ENCODE measurements around the gene RASL11A.
"Not testable (repeated sequence)": the region's sequence is repeated elsewhere in the genome, so short reads cannot be mapped to it uniquely, and the experiment has no call there.

RASL11A gene

DNA sequence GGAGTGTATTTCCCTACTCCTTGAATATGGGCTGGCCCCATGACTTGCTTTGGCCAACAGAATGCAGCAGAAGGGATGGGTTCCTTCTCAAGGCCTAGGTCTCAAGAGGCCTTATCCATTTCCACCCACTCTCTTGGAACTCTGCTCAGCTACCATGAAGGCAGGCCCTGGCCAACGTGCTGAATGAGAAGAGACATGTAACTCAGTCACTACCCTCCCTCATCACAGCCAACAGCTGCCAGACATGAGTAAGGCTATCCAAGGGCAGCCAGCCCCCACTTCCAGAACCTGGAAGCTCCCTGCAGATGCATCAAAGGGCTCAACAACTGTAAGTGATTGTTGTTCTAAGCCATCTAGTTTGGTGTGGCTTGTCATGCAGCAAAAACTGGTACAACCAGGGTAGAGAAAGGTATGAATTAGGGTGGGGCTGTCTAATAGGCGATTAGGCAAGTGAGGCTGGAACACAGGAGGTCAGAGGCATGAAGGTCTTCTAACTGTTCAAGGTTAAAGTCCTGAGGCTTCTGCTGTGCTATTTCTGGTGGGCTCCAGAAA, 1.4 kb upstream of the RASL11A start:
- DNase-seq, result no peak

DNA sequence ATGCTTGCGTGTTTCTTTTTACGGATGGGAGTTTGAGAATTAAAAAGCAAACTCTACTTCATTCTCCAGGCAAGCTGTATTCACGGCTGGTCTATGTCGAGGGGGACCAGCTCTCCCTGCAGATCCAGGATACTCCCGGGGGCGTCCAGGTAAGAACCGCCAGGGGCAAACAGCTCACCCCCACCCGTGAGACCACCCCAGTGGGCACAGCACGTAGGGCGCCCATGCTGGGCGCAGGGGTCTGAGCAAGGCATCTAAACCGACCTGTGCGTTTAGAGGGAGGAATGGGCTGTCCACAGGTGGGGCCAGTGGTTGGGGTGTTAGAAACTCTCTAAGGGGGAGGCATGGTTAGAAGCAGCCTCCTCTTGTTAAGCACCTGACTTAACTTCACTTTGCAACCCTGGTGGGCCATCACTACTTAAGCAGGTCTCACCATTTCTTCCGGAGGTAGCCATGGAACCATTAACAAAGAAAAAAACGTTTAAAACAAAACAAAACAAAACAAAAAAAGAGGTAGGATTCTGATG, 1.0 kb downstream of the RASL11A start:
- no peak for DNase-seq

GRCh38 chr13:27273658-27274425, 3.2 kb downstream of the RASL11A start:
- DNase-seq, result no peak

GRCh38 chr13:27274631-27275030, 4.0 kb downstream of the RASL11A start:
- no peak for DNase-seq

GRCh38 chr13:27276188-27276587, 5.6 kb downstream of the RASL11A start:
- DNase-seq, result no peak

DNA sequence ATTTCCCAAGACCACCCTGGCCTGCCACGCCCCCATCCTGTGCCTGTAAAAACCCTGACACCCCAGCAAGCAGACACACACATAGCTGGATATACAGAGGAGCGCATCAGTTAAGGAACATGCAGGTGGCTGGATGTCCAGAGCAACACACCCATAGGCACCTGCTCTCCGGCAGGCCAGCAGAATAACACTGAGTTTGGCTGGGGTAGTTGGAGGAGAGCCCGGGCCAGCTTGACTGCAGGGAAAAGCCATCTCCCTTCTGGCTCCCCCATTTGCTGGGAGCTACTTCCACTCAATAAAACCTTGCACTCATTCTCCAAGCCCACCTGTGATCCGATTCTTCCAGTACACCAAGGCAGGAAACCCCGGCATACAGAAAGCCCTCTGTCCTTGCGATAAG, 8.9 kb downstream of the RASL11A start:
- DNase-seq, result no peak

- DNase-seq, result no peak
Measured at GRCh38 chr13:27280009-27280656, 9.5 kb downstream of the RASL11A start.

GRCh38 chr13:27280841-27281240, 10.2 kb downstream of the RASL11A start:
- no peak for DNase-seq

DNA sequence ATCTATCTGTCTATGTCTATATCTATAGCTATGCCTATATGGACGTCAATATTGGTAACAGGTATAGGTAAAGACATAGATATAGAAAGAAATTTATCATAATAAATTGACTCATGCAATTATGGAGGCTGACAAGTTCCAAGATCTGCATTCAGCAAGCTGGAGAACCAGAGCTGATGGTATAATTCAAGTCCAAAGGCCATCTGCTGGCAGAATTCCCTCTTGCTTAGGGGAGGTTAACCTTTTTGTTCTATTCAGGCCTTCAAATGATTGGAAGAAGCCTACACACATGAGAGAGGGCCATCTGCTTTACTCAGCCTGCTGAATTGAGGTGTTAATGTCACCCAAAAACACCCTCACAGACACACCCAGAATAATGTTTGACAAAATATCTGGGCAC, 10.8 kb downstream of the RASL11A start:
- peak in 1 of 3 experiments; percentile 41 for DNase-seq

DNA sequence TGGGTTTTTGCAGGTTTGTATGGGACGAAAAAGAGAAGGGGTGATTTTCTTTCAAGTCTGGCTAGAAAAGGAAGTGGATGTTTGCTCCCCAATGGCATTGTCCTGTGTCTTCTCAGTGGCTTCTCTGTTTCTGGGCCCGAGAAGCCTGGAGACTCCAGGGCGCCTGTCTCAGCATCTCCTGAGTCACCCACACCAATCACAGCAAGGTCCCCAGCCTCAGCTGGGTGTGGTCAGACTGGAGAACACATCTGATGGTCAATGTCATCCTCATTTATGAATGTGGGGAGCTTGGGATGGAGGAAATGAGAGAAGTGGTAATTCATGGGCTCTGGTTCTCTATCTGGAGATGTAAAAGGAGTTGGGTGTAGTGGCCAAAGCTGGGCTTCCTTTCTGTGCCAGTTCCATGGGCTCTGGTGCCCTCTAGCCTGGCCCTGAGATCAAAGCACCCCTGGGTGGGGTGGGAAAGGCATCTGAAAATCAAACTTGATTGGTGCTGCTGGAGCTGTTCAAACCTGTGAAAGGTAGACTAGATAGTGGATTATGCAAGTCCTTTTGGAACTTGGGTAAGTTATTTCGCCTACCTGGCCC, 13.4 kb downstream of the RASL11A start:
- peak in 1 of 3 experiments; percentile 47 for DNase-seq

DNA sequence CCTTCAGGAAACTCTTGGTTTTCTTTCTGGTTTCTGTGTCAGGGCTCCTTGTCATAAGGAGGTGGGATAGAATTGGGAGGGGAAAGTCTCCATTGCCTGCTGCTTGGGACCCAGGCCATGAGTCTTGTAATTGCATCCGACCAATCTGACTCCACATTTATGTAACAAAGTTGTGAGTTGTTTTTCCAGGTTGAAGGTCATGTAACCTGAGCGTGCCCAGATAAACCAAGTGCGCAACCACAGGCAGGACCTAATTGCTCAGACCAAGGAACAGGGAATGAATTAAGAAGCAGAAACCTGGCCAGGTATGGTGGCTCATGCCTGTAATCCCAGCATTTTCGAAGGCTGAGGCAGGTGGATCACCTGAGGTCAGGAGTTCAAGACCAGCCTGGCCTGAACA, 17.8 kb downstream of the RASL11A start:
- DNase-seq, result no peak

- no peak for DNase-seq
Measured at GRCh38 chr13:27289011-27289665, 18.5 kb downstream of the RASL11A start.

DNA sequence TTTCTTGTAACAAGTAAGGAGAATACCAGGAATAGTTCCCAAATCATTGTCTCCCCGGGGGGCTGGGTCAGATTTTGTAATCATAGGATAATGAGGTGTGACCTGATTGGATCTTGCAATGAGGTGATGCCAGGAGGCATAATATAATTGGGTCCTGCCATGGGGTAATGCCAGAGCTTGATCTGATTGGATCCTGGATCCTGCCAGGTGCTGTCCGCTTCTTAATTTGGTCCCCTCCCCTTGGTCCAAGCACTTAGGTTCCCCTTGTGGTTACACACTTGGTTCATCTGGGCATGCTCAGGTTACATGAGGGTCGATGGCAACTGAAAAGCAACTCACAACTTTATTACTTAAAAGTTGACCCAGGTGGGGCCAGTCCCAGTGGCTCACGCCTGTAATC, 20.1 kb downstream of the RASL11A start:
- DNase-seq, result no peak

GRCh38 chr13:27291967-27292366, 21.3 kb downstream of the RASL11A start:
- DNase-seq, result not testable (repeated sequence)

GRCh38 chr13:27293076-27293691, 22.6 kb downstream of the RASL11A start:
- DNase-seq, result no peak

DNA sequence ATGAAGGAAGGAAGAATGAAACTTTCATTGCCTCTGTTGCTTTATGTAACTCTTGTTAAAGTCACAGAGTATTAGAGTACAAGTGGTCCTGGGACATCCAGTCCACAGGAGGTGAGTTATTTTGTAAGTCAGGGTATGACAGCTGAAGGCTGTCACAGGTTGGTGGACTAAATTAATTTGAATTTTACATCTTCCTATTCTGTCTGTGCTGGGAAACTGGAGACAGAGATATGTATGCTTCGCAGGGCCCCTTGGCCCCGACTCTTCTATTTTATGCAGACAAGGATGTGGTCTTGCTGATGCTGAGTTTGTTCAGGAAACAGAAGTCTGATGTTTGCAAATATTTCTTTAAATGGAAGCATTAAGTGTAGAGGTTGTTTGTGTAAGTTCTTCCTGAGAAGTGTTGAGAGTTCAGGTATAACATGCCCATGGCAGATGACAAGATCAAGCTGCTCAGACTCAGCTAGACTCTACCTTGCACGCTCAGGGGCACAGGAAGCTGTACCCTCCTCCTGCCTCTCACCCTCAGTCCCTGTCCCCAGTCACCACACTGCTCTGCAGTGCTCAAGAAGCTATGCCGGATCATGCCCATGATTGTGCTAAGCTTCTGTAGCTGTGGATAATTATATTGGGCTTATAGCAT, 23.4 kb downstream of the RASL11A start:
- DNase-seq, result no peak

DNA sequence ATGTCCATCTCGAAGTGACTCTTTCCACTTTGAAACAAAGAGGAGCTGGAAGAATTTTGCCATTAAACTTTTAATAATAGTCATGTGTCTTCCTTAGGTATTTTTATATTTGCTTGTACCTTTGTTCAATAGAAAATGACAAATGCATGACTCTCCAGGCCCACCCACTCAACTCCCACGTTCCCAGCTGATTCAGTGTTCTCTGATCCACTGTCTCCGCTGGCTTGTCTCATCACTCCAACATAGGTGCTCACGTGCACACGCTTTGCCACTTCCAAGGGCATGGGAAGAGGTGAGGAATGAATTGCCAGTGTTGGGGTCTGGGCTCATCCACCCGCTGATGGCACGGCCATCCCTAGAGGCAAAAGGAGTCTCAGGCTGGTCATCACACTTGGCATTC, 24.5 kb downstream of the RASL11A start:
- no peak for DNase-seq

- no peak for DNase-seq
Measured at GRCh38 chr13:27295660-27296059, 25.0 kb downstream of the RASL11A start.

DNA sequence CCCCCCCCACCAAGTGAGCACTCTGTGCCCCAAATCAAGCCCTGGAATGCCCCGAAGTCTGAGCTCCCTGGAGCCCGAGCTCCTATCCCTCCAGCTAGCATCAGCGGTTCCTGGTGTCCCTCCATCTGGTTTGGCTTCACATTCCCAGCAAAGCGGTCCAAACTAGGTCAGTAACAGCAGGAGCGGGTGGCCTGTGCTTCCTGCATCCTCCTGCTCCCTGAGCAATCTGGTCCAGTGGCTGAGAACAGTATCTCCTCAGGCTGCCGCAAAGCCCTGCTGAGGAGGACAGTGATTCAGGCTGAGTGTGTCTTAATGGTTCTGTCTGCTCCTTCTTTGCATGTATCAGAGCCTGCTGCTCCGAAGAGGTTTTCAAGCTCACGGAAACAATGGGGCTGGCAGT, 25.9 kb downstream of the RASL11A start:
- no peak for DNase-seq

DNA sequence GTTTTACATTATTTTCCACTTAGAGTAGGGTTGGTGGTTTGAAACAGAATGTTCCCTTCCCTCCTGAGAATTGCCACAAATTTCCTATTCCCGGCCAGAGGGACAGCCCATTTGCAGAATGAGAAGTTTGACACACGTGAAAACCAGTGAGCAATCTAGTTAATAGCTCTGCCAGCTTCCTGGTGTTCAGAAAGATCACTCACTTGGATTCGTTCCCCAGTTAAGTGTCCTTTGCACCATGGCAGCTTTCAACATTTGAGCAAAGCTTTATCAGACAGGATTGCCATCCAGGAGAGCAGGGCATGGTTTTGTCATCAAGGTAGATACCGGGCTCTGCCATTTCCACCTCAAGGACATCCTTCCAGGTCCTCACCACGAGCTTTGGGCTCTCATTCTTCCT, 28.2 kb downstream of the RASL11A start:
- DNase-seq, result no peak

- DNase-seq, result not testable (repeated sequence)
Measured at GRCh38 chr13:27300406-27300805, 29.8 kb downstream of the RASL11A start.

- no peak for DNase-seq
Measured at GRCh38 chr13:27300941-27301586, 30.4 kb downstream of the RASL11A start.

All from NCI-H1417 (cell line).